RPMI7951 (cell line): Measurements from ENCODE around the gene SEMA5A. TPM values are rescaled to one million over a fixed set of nuclear protein-coding genes. Genes with fewer than 3 reads are reported as not detected.

Source experiments
- DNase-seq: peaks from one replicate; pipeline ENCODE4 v3.0.0-alpha.2; 2012; ENCODE audit warnings: low read depth
- total RNA-seq: library from RNA; depleted of rRNA; stranded (reverse); fragments of >200 nt; shearing (Covaris generic); gene quantifications from 2 replicates; pipeline ENCODE4 v1.2.3, GENCODE V29; 2014

SEMA5A gene
- total RNA-seq, 1 experiment from 2014 or later, result 14.3 TPM

DNA sequence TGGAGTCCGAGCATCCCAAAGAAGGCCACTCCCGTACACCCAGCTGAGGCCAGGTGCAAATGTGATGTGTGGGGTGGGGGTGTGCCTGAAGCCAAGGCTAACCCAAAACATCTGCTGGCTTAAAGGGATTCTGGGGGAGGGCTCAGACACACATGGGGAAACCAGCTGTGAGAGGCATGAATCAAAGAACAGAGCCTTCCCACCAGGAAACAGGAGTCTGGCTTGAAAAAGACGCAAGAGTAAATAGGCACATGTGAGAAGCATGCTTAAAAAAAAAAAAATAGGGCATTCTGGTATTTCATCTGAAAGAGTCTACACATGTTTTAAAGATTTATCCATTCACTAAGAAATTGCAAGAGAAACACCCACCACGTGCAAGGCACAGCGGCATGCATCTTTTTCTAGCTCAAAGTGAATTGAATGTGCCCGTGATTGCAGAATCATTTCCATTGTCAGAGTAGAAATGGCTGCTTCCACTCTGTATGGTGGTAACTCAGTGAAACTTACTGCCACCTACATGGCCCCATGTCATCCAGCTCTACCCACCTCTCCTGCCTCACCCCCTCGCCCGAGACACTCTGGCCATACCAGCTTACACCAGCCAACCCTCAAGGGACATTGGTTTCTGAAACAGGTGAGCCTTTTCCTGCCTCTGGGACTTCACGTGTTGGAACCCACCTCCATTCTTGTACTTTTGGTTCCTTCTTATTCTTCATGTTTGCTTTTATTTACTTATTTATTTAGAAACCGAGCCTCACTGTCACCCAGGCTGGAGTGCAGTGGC lies 71.5 kb downstream of the SEMA5A start:
- peak; percentile 59 for DNase-seq

DNA sequence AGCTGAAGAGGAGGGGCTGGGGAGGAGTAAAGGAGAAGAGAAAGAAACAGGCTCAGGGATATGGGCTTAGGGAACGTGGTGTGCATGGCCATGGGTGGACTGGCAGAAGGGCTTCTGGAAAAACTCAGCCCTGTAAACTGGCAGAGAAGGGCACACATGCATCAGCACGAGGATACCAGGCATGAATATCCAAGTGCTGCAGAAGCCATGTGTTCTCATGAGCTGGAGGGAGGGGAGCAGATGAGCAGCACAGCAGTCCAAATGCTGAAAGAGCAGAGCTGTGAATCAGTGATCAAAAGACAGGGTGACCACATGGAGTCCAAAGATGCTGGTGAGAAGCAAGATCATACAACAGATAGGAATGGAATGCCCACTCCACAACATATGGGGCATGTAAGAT lies 72.3 kb downstream of the SEMA5A start:
- DNase-seq, result peak; percentile 57

DNA sequence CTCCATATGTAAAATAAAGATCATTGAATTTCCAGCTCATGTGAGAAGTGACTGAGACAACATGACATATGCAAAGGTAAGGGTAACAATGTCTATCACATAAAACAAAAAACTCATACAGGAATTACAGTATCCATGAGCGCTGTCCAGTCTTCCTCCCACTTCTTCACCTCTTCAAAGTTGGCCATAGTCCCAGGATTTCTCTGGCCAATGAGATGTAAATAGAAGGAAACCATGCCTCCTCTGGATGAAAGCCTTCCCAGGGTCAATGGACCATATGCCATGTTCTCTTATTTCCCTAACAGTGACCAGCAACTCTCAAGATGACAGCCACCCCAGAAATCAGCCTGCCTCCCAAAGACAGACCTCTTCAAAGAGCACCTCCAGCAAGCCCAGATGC lies 75.5 kb downstream of the SEMA5A start:
- no peak for DNase-seq

DNA sequence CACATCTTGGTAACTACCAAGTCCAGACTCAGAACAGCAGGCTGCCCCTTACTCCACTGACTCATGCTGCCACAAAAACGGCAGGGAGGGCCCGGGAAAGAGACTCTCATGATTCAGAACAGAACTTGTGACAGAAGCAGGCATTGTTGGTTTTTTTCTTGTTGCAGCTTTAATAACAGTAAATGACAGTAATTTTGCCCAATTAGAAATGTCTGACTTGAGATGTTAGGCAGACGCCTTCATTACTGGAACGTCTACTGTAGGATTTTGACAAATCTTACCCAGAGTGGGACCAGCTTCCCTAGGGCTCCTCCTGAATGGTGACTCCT lies 77.9 kb downstream of the SEMA5A start:
- DNase-seq, result peak; percentile 91

DNA sequence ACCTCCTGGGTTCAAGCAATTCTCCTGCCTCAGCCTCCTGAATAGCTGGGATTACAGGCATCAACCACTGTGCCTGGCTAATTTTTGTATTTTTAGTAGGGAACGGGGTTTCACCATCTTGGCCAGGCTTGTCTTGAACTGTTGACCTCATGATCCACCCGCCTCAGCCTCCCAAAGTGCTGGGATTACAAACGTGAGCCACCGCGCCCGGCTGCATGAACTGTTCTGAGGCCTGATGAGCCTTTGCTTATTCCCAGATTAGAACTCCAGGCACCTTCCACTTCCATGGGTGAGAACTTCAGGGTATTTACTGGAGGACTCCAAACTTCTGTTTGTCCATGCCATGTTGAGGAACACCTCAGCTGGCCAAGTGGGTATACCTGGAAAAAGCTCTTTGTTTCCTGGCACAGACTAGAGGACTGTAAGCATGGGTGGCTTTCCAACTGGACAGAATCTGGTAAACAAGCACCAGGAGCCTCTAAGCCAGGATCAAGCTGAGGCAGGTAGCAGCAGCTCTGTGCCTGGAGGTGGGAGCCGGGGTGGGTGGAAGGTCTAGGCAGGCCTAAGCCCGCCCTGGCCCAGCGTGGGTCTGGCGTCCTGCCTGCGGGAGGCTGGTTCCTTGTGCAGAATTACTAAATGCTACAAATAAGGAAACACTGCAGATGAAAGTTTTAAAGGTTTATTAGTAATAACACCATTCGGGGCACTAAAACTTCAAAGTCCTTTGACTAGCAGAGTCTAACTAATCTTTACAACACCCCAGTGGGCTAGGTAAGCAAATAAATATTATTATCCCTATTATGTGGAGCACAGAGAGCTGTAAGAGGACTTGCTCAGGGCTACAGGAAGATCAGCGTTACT lies 78.4 kb downstream of the SEMA5A start:
- no peak for DNase-seq

DNA sequence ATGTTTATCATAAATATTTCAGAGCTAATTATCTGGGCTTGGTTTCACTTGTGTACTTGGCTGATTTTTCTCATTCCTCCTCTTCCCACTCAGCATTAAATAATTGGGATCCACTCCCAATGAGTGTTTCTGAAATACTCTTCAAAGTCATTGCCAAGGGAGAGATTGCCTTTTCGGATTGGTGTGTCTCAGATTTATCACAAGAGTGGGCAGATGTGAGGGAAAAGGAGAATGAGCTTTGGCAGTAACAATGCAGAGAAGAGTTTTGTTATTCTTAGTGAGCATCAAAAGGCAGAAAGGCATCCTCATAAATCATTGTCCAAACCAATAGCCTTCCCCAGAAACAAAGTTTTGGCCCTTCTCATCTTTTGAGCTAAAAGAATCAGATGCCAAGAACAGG lies 79.2 kb downstream of the SEMA5A start:
- DNase-seq, result no peak

DNA sequence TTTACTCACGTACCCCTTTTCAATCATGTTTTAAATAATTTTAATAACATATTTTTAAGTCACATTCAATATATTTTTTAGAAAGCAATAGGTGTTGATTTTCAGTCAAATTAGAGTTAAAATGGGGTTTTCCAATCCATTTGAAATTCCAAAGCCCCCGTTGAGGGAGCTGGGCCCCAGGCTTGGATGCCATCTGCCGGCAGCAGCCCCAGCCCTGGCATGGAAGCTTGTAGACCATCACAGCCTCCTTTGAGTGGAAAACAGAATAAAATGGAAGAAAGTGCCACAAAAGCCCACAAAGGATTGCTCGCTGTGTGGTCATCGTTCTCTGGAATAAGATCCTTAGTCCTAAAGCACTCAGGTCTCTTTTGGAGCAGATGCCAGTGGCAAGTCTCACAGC lies 81.4 kb downstream of the SEMA5A start:
- no peak for DNase-seq

DNA sequence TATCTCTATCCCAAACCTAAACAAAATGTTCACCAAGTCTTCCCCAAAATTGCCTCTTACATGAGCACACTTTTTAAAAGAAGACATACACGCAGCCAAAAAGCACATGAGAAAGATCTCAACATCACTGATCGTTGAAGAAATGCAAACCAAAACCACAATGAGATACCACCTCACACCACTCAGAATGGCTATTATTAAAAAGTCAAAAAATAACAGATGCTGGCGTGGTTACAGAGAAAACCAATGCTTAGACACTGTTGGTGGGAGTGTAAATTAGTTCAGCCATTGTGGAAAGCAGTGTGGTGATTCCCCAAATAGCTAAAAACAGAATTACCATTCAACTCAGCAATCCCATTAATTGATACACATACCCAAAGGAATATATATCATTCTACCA lies 83.8 kb downstream of the SEMA5A start:
- no peak for DNase-seq

DNA sequence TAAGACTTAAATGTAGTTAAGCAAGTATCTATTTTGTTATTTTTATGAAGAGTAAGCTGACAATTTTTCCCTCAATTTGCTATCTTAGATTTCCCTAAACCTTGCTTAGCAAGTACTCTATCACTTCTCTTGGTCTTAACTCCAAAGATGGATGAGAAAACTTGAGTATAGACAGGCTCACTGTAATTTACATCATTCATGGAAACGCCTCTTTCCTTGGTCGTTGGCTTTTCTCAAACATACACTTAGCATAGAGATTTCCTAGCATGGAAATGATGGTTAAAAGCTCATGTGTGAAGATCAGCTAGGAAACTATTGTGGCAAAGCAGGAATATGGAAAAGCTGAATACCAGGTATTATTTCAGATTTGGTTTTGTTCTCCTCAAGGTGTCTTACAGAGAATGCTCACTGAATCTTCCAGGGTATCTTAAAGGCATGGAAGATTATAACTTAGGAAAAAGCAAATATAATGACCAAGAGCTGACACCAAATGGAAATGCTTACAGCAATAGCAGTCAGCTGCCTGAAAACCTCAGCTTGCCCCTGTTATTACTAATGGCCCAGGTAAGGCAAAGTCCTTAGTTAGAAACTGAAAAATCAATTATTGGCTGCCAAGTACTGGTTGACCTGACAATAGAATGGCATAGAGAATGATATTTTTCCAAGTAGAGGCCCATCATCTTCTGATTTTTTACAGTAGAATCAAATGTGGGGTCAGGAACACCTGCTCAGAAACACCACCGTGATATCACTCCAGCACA lies 84.8 kb downstream of the SEMA5A start:
- DNase-seq, result no peak

DNA sequence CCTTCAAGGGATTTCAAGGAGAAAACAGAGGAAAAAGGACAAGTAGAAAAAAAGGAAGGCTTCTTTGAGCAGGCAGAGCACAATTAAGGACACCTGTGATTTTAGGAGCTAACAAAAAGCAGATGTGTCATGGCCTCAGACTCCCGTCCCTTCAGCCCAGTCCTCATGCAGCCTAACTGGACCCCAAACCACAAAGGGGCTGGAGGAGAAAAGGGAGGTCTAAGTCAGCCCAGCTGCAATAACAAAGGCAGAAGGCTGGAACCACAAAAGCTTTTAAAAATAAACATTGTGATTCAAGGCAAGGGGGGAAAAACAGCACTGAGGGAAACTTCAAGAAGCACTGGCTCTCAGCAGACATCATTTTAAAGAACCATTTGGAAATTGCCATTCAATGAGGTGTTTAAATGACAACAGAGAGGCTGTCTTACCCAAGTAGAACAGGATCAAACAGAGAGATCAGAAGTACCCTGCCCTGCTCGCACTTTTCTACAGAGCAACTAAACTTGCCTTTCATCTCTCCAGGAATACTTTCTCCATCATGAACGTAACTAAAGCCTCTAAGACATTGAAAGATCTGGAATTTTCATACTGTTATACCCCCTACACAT lies 89.3 kb downstream of the SEMA5A start:
- peak; percentile 98 for DNase-seq

DNA sequence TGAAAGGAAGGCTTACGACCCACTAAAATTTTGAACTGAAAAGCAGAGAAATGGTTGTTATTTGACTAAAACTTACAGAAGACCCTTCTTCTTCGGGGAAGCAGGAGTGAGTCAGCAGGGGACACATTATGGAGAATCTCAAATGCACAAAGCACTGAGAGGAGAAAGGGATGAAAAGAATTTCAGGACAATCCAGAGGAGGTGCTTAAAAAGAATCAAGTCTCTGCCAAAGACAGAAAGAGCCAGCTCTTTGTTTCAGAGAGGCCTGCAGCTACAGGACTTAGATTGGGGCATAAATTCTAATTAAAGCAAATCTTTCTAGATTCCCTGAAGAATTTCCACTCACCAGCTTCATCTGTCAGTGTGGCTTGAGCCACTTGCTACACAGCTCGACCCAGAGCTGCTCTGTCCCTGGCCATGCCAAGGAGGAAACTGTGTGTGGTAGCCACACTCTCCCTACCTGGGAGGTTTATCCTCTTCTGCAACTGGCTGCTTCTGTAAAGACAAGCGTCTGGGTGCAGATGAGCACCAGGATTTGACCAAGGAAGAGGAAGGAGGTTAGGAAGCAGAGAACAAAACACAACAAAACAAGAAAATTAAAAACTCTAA lies 89.9 kb downstream of the SEMA5A start:
- DNase-seq, result no peak

DNA sequence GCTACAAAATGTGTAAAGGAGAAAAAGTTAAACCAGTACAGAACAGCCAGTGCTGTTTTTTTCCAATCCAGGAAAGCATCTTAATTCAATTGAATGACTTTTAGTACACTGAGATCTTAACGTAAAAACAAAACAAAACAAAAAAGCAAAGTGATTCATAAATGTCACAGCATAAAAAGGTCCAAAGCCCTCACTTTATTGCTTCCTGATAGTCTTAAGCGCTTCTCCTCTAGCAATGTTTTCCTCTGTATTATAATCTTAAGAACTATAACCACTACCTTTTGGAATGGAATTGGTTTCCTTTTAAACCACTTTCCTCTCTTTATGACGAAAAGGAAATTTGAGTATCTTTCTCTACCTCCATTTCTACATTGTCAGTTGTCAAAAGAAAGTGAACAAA lies 91.4 kb downstream of the SEMA5A start:
- no peak for DNase-seq

DNA sequence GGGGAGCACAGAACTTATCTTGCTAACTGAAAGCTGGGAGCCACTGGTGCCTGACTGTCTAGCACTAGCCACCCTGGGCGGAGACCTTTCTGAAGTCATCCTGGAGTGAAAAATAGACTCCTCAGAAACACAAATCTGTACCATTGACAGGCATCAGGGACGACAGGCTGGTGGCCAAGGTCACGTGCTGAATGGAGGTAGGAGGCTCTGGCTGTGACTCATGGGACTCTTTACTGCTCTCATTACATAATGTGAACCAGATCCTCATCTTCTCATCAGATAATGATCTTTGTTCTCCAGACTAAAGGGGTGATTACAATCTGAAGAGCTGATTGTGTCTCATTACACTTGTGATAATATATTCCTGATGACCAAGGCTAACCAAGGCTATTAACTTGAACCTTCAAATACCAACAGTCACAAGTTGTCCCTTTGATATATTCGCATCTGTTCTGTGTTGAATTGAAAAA lies 91.8 kb downstream of the SEMA5A start:
- DNase-seq, result peak; percentile 93

DNA sequence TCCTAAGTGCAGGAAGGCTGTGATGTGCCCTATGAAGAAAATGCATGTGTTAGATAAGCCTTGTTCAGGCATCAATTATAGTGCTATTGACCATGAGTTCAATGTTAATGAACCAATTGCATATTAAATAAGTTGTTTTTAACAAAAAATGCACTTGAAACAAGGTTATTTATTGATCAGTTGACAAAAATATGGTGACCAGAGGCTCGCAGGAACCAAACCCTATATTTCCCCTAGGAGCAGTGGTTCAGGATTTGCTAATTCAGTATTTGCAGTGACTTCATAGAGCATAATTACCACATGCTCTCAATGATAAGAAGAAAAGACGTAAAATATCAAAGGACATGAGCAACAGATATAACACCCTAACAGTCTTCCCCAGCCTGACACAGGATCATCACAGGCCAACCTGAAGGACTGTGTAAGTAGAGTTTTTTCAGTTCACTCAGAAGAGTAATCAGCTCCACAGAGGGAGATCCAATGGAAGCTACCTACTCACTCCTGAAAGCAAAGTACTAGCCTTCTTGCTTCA lies 92.3 kb downstream of the SEMA5A start:
- no peak for DNase-seq

DNA sequence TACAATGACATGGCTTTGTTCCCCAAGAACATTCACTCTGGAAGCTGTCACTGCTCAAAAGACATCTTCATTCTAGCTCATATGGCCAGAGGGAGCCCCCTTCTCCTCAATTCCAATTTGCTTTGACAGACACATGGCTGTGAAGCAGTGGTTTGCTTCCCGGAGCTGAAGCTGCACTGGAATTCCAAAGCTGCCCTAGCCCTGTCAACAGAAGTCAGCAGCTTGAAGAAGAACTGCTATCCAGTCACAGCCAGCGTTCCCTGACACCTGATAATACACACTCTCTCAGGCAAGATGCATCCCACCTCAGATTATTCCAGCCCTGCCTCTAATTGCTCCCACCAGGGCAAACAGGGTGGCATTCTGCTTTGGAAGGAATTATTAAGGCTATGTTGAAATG lies 93.7 kb downstream of the SEMA5A start:
- DNase-seq, result no peak

DNA sequence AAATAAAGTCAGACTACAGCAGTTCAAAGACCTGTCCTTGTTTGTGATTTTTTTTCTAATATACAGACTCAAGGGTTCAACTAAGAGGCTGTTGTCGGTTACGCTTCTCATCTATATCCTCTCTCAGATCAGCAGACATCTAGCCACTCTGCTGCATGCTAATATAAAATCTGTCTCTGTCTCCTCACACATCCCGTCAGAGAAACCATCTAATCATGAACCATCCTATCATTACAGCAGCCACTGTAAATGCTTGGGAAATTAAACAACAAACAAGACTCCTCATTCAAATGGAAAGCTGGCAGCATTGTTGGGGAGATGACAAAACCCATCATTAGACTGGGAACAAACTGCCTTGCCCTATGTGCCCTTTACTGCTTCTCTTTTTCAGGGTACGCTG lies 94.8 kb downstream of the SEMA5A start:
- DNase-seq, result no peak

DNA sequence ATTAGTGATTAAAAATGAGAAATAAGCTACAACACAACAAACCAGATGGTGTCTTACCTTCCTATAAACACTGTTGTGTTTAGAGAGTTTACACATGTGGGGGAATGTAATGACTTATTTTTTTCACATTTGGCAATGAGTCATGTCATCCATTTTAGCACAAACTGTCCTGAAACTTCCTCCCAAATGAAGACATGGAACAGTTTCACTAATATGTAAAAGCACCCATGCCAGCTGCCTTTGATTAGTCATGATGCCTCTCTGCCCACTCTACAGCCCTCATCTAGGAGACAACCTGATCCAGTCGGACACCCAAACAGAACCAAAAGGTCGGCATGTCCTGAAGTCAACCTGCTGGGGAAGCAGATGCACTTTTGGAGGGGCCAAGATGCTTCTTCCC lies 98.2 kb downstream of the SEMA5A start:
- DNase-seq, result peak; percentile 68

DNA sequence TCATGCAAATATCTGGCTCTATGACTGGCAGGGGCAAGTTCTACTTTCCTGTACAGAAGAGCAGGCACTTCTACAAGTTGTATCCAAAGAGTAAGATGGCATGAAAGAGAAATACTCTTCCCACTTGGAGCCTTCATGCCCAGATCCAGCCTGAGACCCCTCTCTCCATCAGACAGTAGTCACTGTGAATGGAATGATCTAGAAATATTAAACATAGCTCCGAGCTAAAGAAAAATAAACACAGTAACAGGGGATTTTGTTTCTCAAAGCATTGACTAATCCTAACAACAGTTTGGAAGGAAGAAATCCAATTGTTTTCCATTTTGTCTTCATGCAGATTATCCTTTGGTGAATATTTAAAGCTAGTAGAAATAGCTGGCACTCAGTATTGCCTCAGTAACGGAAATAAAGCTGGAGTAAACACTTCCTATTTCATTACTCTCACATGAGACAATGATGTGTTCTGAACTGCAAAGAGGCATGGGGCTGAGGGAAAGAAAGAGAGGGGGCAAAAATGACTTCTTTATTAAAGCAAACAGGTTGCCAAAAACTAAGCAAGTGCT lies 100.0 kb downstream of the SEMA5A start:
- no peak for DNase-seq

DNA sequence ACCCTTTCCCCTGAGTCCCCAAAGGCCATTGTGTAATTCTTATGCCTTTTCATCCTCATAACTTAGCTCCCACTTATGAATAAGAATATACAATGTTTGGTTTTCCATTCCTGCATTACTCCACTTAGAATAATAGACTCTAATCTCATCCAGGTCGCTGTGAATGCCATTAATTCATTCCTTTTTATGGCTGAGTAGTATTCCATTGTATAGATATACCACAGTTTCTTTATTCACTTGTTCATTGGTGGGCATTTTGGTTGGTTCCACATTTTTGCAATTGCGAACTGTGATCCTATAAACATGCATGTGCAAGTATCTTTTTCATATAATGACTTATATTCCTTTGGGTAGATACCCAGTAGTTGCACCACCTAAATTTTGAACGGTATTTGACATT lies 101.5 kb downstream of the SEMA5A start:
- DNase-seq, result no peak

DNA sequence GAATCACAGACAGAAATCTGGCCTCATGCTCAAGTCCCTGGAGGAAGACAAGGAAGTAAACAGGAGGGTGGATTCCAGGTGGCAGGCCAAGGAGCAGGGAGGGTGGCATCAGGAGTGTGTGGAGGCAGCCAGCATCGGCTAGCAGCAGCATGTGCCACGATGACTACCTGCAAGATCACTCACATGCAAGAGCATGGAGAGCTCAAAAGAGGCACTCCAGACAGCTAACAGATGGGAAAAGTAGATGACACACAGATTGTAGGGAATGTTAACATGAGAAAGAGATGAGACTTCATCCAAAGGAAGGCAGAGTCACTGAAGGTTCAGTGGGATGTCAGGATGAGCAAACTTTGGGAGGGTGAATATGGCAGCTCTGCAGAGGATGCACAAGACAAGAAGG lies 104.3 kb downstream of the SEMA5A start:
- no peak for DNase-seq

DNA sequence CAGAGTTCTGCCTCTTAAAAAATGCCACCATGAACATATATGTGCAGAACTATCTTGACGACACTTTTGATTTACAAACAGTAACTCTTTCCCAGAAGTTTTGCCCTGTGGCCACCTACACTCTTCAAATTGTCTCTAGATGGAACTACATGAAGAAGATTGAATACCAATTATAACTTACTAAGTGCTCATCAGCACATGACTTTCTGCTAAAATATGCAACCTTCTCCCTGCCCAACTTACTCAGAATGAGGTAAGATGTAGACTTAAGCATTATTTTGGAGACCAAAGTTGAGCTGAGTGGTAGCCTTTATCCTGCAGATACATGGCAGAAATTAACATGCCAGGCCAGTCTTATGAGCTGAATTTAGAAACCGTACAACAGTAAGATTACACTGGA lies 105.4 kb downstream of the SEMA5A start:
- peak; percentile 66 for DNase-seq
